ENCODE data around the gene MAP3K1. TPM values are rescaled to one million over a fixed set of nuclear protein-coding genes. Genes with fewer than 3 reads are reported as not detected.

The MAP3K1 gene
- polyA plus RNA-seq (2012; ENCODE audit: insufficient read length, low read depth), result 4.4 TPM

- TF ChIP-seq POLR2AphosphoS5 (IDR thresholded peaks at IDR 0.05; ENCODE audit: low read depth, low read length) (peak; percentile 25; the same call in 1 of the 2 replicates), FOXP2 (optimal IDR thresholded peaks at IDR 0.05; ENCODE audit: borderline replicate concordance, extremely low read depth, extremely low read length, insufficient read depth) (peak; percentile 29), SIN3A (IDR thresholded peaks at IDR 0.05; ENCODE audit: borderline replicate concordance, insufficient read depth, low read length) (no peak)
Measured at GRCh38 chr5:56814963-56815657, at the start of gene MAP3K1. TSS of gene MAP3K1 (plus strand) at chr5:56815549. CDS start at chr5:56815574, 25 bp downstream.

DNA sequence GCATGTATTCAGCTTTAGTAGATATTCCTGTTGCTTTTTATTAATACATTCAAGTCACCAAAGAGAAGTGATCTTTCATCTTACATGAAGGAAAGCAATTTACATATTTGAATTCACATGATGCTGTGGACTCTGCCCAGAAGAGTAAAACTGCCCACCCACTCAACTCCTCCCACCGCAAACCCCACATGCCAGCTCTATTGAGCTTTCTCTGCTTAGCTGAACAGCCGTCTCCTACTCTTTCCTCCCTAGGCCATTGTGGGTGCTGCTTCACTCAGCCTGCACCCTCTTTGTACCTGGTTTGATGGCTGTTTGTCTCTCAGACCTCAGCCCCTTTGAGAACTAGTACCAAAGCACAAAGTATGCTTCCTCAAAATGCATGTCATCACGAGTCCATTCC, 48.4 kb upstream of the MAP3K1 start:
- TF ChIP-seq FOXP2 (optimal IDR thresholded peaks at IDR 0.05; ENCODE audit: borderline replicate concordance, extremely low read depth, extremely low read length, insufficient read depth) (no peak), POLR2AphosphoS5 (IDR thresholded peaks at IDR 0.05; ENCODE audit: low read depth, low read length) (no peak), SIN3A (IDR thresholded peaks at IDR 0.05; ENCODE audit: borderline replicate concordance, insufficient read depth, low read length) (no peak), TAF1 (IDR thresholded peaks at IDR 0.05; ENCODE audit: borderline replicate concordance, insufficient read depth, low read length) (no peak)
- TF ChIP-seq, protein P1, sequence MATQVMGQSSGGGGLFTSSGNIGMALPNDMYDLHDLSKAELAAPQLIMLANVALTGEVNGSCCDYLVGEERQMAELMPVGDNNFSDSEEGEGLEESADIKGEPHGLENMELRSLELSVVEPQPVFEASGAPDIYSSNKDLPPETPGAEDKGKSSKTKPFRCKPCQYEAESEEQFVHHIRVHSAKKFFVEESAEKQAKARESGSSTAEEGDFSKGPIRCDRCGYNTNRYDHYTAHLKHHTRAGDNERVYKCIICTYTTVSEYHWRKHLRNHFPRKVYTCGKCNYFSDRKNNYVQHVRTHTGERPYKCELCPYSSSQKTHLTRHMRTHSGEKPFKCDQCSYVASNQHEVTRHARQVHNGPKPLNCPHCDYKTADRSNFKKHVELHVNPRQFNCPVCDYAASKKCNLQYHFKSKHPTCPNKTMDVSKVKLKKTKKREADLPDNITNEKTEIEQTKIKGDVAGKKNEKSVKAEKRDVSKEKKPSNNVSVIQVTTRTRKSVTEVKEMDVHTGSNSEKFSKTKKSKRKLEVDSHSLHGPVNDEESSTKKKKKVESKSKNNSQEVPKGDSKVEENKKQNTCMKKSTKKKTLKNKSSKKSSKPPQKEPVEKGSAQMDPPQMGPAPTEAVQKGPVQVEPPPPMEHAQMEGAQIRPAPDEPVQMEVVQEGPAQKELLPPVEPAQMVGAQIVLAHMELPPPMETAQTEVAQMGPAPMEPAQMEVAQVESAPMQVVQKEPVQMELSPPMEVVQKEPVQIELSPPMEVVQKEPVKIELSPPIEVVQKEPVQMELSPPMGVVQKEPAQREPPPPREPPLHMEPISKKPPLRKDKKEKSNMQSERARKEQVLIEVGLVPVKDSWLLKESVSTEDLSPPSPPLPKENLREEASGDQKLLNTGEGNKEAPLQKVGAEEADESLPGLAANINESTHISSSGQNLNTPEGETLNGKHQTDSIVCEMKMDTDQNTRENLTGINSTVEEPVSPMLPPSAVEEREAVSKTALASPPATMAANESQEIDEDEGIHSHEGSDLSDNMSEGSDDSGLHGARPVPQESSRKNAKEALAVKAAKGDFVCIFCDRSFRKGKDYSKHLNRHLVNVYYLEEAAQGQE (IDR thresholded peaks at IDR 0.05; ENCODE audit: insufficient read depth in 1 of 2, low read depth in 2 of 2, low read length in 2 of 2), result no peak

- TF ChIP-seq, protein P1 (IDR thresholded peaks at IDR 0.05; ENCODE audit: insufficient read depth in 1 of 2, low read depth in 2 of 2, low read length in 2 of 2), result no peak
- no peak for TF ChIP-seq FOXP2 (optimal IDR thresholded peaks at IDR 0.05; ENCODE audit: borderline replicate concordance, extremely low read depth, extremely low read length, insufficient read depth)
- TF ChIP-seq SIN3A (IDR thresholded peaks at IDR 0.05; ENCODE audit: borderline replicate concordance, insufficient read depth, low read length), result no peak
- TF ChIP-seq TAF1 (IDR thresholded peaks at IDR 0.05; ENCODE audit: borderline replicate concordance, insufficient read depth, low read length), result no peak
- TF ChIP-seq POLR2AphosphoS5 (IDR thresholded peaks at IDR 0.05; ENCODE audit: low read depth, low read length), result no peak
Measured at GRCh38 chr5:56769875-56770604, 45.3 kb upstream of the MAP3K1 start.

GRCh38 chr5:56772767-56773166, 42.6 kb upstream of the MAP3K1 start:
- TF ChIP-seq SIN3A (IDR thresholded peaks at IDR 0.05; ENCODE audit: borderline replicate concordance, insufficient read depth, low read length) (no peak), TAF1 (IDR thresholded peaks at IDR 0.05; ENCODE audit: borderline replicate concordance, insufficient read depth, low read length) (no peak), POLR2AphosphoS5 (IDR thresholded peaks at IDR 0.05; ENCODE audit: low read depth, low read length) (no peak), FOXP2 (optimal IDR thresholded peaks at IDR 0.05; ENCODE audit: borderline replicate concordance, extremely low read depth, extremely low read length, insufficient read depth) (no peak)
- TF ChIP-seq, protein P1 (IDR thresholded peaks at IDR 0.05; ENCODE audit: insufficient read depth in 1 of 2, low read depth in 2 of 2, low read length in 2 of 2), result no peak

GRCh38 chr5:56774957-56775356, 40.4 kb upstream of the MAP3K1 start:
- no peak for TF ChIP-seq FOXP2 (optimal IDR thresholded peaks at IDR 0.05; ENCODE audit: borderline replicate concordance, extremely low read depth, extremely low read length, insufficient read depth)
- no peak for TF ChIP-seq TAF1 (IDR thresholded peaks at IDR 0.05; ENCODE audit: borderline replicate concordance, insufficient read depth, low read length)
- TF ChIP-seq SIN3A (IDR thresholded peaks at IDR 0.05; ENCODE audit: borderline replicate concordance, insufficient read depth, low read length), result no peak
- TF ChIP-seq, protein P1 (IDR thresholded peaks at IDR 0.05; ENCODE audit: insufficient read depth in 1 of 2, low read depth in 2 of 2, low read length in 2 of 2), result no peak
- no peak for TF ChIP-seq POLR2AphosphoS5 (IDR thresholded peaks at IDR 0.05; ENCODE audit: low read depth, low read length)

Data from PFSK-1 (cell line).